Adipose tissue (tissue), 3 donors: ENCODE results near the gene MIDN. TPM values are rescaled to one million over a fixed set of nuclear protein-coding genes. Genes with fewer than 3 reads are reported as not detected.

Source experiments
- H3K27ac ChIP-seq: one replicate; pipeline ENCODE4 v1.5.1; 2013; ENCODE audit warnings: low read depth, low read length
- WGBS, 3 donors: extraction: QIAGEN DNeasy Blood & Tissue Kit; methylation state at CpG; one replicate each; pipeline ENCODE4 v1.1.7; 2013; 5-methylcytosine and 5-hydroxymethylcytosine counted together
- polyA plus RNA-seq, 3 donors: library from polyadenylated mRNA; stranded (reverse); fragments of 200-250 nt; gene quantifications; one replicate each; pipeline ENCODE4 v1.2.3, GENCODE V29; 2013
- donor health status: healthy with polysubstance abuse.
- donor health status: Bipolar disorder and iron deficiency.
- donor health status: healthy.

Gene MIDN
- polyA plus RNA-seq, 3 donors: 22.8 to 95.5 (median 75.0) TPM

DNA sequence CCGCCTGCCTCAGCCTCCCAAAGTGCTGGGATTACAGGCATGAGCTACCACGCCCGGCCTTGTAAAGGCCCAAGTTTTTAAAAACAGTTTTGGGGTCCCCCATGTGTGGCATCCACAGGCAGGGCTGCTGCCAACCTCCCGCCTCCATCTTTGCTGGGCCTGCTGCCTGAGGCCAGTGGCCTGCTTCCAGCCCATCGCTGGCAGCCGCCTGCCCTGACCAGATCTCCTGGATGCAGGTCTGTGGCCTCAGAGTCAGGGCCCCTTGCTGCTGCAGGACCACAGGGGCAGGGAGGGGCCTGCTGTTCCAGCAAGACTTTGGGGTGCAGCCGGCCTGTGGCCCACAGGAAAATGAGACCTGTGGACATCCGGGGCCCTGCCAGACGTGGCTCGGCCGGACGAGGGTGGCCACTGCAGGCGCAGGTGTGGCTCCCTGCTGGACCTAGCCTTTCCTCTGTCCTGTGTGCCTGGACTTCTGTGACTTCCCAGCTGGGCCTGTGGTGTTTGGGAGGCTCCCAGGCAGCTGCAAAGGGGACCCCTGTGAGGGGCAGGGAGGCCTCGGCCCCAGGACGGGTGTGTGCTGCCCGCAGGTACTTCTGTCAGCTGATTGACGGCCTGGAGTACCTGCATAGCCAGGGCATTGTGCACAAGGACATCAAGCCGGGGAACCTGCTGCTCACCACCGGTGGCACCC lies 28.5 kb upstream of the MIDN start:
- no peak overlapping the region for H3K27ac ChIP-seq
- WGBS, 3 donors: 91 to 95% (median 95%) methylated on average over 18 to 19 of the region's 19 CpGs

DNA sequence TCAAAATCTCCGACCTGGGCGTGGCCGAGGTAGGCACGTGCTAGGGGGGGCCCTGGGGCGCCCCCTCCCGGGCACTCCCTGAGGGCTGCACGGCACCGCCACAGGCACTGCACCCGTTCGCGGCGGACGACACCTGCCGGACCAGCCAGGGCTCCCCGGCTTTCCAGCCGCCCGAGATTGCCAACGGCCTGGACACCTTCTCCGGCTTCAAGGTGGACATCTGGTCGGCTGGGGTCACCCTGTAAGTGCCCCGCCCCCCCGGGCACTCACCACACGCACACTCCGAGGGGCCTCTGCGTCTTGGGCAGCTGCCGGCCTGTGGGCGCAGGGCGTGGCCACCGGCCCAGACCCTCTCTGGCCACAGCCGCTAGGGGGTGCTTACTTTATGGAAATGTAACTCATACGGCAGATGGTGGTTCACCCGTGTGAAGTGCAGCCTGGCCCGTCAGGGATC lies 27.9 kb upstream of the MIDN start:
- WGBS, 3 donors: 82 to 91% (median 88%) methylated on average over 33 of the region's 33 CpGs

DNA sequence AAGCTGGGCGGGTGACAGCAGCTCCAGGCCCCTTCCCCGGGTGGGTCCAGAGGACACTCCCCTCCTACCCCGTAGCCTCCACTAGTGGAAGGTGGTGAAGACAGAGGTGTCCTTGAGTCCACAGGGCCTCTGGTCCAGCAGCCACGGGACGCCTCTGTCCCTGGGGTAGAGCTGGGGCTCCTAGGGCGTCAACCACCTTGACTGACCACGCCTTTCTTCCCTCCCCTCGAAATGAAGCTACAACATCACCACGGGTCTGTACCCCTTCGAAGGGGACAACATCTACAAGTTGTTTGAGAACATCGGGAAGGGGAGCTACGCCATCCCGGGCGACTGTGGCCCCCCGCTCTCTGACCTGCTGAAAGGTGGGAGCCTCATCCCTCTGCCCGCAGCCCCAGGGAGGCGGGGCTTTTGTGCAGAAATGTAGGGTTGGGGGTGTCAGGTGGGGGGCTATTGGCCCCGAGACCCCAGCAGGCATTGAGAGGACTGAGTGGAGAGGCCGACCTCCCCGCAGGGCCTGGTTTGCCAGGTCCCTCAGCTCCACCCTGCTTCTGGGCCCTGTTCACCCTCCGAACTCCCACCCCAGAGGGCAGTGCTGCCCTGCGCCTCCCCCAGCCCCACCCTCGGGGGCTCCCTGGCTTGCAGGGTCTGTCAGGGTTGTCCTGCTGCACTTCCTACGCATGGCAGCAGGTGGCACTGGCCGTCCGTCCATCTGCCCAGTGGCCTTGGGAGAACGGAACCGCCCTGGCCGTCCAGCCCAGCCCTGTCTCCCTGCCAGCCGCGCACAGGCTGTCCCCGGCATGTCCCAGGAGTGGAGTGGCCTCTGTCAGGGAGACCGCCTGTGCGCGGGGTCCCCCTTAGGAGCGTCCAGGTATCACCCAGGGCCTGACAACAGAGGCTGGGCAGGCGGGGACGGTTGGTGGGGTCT lies 27.1 kb upstream of the MIDN start:
- H3K27ac ChIP-seq: no peak overlapping the region
- WGBS, 3 donors: 61 to 75% (median 70%) methylated on average over 37 to 38 of the region's 38 CpGs

More for the DNA sequence above, 27.9 kb upstream of the MIDN start:
- no peak overlapping the region for H3K27ac ChIP-seq

DNA sequence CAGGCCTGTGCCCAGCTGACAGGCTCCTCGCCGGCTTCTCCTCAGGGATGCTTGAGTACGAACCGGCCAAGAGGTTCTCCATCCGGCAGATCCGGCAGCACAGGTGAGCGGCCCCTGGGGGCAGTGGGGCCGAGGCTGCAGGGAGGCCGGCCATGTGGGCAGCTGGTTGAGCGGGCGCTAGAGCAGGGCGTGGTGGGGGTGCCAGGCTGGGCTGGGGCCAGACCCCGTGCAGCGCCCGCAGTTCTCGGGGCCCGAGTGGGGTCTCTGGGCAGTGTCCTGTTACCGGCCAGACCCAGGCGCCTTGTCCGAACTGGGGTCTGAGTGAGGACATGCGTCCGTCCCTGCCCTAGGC lies 26.5 kb upstream of the MIDN start:
- 87 to 91% (median 89%) methylated on average over 22 of the region's 22 CpGs for WGBS, 3 donors
- no peak overlapping the region for H3K27ac ChIP-seq

DNA sequence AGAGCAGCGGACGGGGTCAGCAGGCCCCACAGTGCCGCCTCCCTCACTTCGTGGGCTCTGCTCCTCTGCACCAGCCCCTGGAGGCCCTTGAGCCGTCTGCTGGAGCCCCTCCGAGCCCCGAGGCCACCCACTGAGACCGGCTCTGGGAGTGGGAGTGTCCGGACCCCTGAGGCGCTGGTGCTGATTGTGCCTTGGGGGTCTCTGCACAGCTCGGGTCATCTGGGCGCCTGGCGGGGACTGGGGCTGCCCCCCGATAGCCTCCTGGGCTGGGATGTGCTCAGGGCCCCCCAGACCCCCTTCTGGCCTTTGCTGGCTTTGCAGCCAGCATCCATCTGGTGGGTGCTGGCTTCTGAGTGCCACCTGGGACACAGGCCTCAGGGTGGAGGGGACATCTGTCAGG lies 26.0 kb upstream of the MIDN start:
- 88 to 89% (median 88%) methylated on average over 13 to 14 of the region's 14 CpGs for WGBS, 3 donors
- no peak overlapping the region for H3K27ac ChIP-seq

DNA sequence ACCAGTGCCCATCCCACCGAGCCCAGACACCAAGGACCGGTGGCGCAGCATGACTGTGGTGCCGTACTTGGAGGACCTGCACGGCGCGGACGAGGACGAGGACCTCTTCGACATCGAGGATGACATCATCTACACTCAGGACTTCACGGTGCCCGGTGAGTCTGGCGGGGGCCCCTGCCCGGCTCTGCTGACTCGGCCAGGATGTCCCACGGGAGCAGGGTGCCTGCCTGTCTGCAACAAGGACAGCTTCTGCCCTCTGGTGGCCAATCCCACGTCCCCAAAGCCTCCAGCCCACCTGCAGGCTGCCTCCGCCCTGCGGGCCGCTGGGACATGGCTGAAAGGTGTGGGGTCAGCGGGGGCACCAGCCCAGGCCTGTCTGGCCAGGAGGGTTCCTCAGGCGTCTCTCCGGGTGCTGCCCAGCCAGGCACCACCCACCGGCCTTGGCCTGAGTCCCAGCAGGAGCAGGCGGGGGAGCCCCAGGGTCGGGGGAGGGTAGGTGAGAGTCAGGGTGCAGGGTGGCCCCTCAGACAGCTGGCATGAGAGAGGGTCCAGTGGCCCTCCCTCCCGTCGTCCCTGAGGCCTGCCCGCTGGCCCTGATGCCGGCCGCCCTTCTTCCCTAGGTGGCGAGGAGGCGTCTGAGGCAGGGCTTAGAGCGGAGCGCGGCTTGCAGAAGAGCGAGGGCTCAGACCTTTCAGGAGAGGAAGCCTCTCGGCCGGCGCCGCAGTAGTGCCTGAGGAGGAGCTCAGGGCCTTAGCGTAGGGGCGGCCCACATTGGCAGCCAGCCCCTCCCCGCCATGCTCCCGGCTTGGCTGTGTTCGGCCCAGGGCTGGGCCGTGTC lies 25.1 kb upstream of the MIDN start:
- no peak overlapping the region for H3K27ac ChIP-seq
- WGBS, 3 donors: 75 to 77% (median 76%) methylated on average over 44 to 48 of the region's 48 CpGs

DNA sequence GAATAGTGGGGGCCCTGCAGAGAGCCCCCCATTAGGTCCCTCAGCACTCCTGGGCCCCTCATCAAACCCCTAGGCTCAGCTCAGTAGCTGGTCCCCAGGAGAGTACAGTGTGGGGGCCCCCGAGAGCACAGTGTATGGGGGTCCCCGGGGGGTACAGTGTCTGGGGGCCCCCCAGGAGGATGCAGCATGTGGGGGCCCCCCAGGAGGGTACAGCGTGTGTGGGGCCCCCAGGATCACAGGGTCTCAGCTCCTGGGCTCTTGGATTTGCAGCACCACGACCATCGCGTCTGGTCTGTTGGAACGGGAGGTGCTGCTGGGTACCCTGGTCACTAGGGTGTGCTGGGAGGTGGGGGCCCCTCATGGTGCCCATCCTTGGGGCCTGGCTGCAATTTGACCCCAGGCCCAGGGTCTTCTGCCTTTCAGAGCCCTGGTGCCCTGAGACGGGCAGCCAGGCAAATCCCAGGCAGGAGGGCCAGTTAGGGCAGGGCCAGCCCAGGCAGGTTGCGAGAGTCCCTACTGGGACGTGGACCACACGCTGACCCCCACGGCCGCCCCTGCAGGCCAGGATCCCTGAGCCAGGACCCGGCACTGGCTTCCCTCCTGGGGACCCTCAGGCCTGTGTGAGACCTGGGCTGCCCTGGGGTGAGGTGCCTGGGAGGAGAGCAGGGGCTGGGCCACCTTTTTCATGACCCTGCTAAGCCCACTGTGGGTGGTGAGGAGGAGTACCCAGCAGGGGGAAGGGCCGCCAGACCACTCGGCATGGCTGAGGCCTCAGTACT lies 24.1 kb upstream of the MIDN start:
- 90 to 93% (median 91%) methylated on average over 16 of the region's 16 CpGs for WGBS, 3 donors
- H3K27ac ChIP-seq: no peak overlapping the region

DNA sequence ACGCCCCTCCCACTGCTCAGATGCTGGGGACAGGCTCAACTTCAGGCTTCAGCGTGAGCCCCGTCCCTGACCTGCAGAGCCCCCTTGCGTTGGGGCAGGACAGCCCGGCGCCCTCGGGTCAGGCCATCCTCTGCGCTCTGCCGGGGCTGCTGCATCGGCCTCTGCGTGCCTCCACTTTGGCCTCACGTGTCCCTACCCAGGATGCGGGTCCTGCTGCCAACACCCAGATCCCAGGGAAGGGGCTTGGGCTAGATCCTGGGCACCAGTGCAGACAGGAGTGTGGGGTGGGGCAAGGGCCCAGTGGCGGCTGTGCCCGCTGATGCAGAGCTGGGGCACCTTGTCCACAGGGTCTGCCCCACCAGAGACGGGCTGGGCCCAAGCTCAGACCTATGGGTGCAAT lies 23.5 kb upstream of the MIDN start:
- H3K27ac ChIP-seq: no peak overlapping the region
- WGBS, 3 donors: 88 to 92% (median 89%) methylated on average over 16 of the region's 16 CpGs

DNA sequence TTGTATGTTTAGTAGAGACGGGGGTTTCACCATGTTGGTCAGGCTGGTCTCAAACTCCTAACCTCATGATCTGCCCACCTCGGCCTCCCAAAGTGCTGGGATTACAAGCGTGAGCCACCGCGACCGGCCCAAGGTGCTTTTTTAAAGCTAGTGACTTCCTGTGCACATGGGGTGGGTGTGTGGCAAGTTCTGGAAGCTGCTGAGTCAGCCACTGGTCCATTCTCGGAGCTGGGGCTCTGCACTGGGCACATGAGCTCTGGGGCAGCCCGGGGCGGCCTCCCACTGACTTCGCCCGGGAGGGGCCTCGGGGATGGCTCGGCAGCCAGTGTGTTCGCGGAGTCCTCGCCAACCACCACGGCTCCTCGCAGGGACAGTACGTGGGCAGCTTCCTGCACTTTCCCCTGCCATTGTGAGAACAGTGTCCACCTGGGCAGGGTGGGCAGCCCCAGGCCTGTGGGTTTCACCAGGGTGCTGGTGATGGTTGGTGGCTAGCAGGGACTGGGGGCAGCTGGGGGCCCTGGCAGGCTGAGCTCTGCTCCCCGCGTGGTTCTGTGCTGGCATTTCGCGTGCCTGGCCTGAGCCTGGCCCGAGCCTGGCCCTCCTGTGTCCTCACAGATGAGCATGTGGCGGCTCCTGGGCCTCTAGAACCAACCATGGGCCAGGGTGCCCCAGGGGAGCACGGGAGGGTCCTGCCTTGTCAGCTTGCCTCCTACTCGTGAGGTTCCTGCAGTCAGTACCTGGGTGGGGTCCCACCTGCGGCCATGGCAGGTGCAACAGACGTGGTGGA lies 22.8 kb upstream of the MIDN start:
- 84 to 92% (median 84%) methylated on average over 28 to 29 of the region's 29 CpGs for WGBS, 3 donors
- H3K27ac ChIP-seq: no peak overlapping the region

DNA sequence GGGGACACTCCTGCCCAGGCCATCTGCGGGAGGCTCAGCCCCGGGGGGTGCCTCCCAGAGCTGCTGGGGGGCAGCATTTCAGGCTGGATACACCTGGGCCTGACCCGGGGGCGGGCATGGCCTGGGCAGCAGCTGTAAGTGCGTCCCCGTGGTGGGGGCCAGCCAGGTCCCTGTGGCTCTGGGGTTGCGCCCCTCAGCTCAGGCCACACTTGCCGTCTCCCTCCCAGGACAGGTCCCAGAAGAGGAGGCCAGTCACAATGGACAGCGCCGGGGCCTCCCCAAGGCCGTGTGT lies 22.2 kb upstream of the MIDN start:
- 92 to 98% (median 93%) methylated on average over 9 to 11 of the region's 11 CpGs for WGBS, 3 donors
- H3K27ac ChIP-seq: no peak overlapping the region

DNA sequence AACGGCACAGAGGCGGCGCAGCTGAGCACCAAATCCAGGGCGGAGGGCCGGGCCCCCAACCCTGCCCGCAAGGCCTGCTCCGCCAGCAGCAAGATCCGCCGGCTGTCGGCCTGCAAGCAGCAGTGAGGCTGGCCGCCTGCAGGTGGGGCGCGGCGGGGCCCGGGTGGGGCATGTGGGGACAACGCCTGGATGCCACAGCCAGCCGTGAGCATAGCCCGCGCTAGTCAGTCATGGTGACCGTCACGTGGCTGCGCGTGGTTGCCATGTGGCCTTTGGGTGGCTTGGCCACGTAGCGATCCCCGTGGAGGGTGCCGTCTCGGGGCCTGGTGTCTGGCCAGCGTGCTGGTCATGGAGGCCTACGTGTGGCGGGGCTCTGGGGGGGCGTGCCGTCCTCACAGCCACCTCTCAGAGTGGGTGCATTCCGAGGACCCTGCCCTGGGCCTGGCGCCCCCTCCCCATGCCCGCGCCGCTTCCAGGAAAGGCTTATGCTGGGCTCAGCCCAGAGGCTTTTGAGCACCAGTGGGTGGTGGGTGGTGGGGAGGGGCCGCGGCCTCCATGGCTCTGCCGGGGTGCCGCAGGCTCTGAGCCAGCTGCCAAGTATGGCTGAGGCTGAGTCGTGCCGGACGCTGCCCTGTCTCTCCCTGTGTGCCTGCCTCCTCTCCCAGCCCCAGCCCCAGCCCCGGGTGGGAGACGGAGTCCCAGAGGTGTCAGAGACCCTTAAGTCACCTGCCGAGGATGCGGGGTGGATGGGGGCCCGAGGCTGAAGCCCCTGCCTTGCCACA lies 21.7 kb upstream of the MIDN start:
- 95 to 96% (median 95%) methylated on average over 46 to 50 of the region's 50 CpGs for WGBS, 3 donors
- H3K27ac ChIP-seq: no peak overlapping the region

DNA sequence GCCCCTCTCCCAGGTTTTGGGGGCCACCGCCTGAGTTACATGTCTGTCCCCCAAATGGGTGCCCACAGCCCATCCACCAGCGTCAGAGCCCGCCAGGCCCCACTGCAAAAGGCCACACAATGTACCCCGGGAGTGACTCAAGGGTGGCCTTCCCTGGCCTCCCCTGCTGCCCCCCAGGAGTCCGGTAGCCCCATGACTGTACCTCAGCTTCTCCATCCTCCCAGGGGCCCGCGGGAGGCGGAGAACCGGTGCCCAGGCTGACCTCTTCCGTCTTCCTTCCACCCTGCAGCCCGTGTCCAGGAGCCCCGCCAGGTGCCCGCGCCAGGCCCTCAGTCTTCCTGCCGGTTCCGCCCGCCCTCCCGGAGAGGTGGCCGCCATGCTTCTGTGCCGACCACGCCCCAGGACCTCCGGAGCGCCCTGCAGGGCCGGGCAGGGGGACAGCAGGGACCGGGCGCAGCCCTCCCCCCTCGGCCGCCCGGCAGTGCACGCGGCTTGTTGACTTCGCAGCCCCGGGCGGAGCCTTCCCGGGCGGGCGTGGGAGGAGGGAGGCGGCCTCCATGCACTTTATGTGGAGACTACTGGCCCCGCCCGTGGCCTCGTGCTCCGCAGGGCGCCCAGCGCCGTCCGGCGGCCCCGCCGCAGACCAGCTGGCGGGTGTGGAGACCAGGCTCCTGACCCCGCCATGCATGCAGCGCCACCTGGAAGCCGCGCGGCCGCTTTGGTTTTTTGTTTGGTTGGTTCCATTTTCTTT lies 20.9 kb upstream of the MIDN start:
- no peak overlapping the region for H3K27ac ChIP-seq
- WGBS, 3 donors: 88 to 92% (median 90%) methylated on average over 54 to 56 of the region's 56 CpGs

DNA sequence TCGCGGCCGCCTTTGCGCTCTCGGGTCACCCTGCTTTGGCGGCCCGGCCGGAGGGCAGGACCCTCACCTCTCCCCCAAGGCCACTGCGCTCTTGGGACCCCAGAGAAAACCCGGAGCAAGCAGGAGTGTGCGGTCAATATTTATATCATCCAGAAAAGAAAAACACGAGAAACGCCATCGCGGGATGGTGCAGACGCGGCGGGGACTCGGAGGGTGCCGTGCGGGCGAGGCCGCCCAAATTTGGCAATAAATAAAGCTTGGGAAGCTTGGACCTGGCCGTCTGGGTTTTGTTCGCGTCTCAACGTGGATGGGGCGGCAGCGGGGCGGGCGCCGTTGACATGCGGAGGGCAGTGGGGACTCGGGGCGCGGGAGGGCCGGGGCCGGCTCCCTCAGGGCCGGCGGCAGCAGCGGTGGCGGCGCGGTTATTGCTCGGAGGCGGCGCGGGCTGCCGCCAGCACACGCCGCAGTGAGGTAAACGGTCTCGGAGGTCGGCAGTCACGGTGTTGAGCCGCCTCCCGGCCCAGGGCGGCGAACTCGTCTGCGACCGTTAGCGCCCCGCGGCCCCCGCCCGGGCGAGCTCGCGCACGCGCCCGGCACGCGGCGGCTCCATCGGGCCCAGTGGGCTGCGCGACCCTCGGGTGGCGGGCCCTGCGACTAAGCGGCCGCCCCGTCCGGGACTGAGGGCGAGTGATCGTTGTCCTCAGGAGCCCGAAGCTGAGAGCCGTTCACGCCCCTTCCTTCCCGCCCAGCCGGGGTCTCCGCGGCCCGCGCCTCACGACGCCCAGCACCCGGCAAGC lies 20.0 kb upstream of the MIDN start:
- H3K27ac ChIP-seq: no peak overlapping the region
- 96 to 97% (median 97%) methylated on average over 77 to 100 of the region's 100 CpGs for WGBS, 3 donors

DNA sequence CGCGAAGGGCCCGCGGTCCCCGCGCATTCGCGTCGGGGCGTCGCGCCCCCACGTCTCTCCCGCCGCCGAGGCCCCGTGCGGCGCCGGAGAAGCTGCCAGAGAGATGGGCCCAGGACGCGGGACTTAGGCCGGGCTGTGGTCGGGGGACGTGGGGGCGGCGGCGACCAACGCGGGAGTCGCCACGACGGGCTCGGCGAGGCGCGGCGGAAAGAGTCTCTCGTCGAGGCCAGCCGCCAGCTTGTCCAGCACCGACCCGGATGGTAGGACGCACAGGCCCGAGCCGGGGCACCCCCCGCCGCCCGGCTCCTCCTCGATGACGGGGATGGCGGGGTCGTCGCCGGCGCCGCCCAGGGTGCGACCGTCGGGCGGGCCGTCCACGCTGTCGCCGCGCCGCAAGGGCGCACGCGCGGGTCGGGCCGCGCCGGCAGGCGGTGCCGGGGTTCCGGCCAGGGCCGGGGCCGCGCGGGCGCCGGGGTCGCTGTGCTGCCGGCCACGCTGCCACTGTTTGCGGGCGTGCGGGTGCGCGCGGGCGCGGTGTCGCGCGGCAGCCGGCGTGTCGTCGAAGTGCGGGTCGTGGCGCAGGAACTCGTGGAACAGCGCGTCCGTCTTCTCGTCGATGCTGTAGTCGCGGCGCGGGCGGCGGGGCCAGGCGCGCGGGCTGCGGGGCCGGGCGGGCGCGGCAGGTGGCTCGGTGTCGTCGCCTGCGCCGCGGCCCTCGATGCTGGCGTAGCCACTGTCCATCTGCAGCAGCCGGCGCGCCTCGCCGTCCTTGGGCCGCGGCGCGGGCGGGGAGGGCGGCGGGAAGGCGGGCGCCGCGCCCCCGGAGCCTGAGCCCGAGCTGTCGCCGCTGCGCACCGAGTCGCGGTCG lies 19.1 kb upstream of the MIDN start:
- WGBS, 3 donors: 94 to 98% (median 96%) methylated on average over 100 to 158 of the region's 158 CpGs
- no peak overlapping the region for H3K27ac ChIP-seq
